ENCODE data around the gene MEGF6.

The MEGF6 gene

DNA sequence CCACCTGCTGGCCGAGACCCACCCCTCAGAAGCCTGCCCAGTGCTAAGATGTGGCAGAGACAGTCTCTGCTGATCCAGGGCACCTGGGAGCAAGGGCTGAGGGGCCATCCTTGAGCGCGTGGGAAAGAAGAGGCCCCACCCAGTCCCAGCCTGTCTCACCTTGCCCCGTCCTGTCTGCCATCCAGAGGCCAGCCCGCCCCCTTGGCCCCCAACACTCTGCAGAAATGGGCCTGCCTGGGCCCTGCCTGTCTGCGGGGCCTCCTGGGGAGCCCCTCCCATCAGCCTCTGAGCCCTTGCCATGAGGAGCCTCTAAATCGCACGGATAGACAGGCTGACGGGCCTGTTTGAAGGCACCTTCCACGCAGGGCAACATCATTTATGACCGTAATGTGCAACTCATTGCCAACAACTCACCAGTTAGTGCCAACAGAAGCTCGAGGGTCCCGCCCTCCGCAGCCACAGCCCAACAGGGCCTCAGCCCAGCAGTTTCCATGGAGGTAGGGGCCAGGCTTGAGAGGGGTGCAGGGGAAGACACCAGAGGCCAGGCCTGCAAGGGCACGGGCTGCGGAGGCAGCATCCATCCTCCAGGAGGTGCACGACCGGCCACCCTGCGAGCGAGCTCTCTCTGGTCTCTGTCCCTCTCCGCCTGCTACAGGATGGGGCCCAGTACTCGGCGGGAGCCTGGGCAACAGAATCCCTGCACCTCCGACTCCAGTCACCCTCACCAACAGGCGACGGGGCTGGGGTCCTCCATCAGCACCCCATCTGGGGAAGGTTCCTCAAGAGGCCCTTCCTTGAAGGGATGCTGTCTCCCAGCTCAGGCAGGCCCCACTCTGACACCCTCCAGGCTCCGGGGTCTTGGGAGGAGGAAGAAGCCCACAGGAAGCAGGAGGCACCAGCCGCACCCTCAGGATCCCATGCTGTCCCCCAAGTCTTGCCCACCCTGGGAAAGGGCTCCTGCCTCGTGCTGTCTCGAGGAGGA is 78.0 kb downstream of the MEGF6 start:
- no peak overlapping the region for H3K27ac ChIP-seq
- TF ChIP-seq, protein P1, sequence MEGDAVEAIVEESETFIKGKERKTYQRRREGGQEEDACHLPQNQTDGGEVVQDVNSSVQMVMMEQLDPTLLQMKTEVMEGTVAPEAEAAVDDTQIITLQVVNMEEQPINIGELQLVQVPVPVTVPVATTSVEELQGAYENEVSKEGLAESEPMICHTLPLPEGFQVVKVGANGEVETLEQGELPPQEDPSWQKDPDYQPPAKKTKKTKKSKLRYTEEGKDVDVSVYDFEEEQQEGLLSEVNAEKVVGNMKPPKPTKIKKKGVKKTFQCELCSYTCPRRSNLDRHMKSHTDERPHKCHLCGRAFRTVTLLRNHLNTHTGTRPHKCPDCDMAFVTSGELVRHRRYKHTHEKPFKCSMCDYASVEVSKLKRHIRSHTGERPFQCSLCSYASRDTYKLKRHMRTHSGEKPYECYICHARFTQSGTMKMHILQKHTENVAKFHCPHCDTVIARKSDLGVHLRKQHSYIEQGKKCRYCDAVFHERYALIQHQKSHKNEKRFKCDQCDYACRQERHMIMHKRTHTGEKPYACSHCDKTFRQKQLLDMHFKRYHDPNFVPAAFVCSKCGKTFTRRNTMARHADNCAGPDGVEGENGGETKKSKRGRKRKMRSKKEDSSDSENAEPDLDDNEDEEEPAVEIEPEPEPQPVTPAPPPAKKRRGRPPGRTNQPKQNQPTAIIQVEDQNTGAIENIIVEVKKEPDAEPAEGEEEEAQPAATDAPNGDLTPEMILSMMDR (conservative IDR thresholded peaks at IDR 0.05) = no peak

DNA sequence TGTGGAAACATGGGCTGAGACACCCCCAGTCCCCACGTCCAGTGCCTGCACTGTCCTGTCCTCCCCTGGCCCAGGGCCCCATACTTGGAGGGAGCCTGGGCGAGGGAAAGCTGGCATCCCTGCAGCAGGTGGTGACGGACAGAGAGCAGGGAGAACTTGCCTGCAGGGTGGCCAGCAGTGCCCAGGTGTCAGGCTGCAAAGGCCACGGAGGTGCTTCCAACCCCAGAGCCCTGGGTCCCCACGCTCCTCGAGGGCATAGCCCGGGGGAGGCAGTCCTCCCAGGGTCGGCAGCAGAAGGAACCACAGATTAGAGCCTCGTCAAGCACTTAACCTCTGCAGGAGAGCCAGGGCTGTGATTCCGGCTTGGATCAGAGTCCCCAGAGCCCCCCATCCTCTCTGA is 79.4 kb downstream of the MEGF6 start:
- TF ChIP-seq, protein P1 (conservative IDR thresholded peaks at IDR 0.05) = no peak
- H3K27ac ChIP-seq = peak overlapping the region; percentile 76

DNA sequence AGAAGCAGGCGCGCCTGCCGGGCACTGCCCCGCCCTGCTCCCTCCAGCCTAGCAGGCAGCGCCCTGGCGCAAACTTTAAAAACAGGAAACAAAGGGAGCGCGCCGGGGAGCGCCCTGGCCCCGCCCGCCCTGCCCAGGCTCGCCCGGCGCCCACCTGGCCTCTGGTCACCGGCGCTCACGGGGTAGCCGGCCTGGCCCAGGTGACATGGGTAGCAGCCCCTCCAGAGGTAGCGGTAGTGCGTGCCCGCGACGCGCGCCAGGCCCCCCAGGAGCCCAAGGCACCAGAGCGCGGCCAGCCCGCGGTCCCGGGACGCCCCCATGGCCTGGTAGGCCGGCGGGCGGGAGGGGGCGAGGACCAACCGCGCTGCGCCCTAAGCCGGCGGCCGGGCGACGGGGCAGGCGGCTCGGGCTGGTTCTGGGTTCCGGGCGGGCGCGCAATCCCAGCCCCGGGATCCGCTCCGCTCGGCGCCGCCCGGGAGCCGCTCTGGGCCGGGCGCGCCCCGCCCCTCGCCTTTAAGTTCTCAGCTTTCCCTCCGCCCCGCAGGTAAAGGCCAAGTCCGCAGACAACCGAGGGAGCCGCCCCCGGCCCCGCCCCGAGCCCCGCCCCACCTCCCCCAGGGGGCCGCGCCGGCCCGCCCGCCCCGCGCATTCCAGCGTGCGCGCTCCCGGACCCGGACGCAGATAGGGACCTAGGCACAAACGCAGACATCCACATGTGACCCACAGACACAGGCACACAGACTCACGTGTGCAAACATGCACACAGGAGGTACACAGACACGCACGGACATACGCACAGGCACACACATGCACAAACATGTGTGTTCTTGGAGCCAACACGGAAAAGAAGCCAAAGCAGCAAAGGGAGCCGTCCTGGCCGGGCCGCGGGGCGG is 80.1 kb downstream of the MEGF6 start:
- H3K27ac ChIP-seq = peak overlapping the region; percentile 76
- TF ChIP-seq, protein P1 (conservative IDR thresholded peaks at IDR 0.05) = no peak

DNA sequence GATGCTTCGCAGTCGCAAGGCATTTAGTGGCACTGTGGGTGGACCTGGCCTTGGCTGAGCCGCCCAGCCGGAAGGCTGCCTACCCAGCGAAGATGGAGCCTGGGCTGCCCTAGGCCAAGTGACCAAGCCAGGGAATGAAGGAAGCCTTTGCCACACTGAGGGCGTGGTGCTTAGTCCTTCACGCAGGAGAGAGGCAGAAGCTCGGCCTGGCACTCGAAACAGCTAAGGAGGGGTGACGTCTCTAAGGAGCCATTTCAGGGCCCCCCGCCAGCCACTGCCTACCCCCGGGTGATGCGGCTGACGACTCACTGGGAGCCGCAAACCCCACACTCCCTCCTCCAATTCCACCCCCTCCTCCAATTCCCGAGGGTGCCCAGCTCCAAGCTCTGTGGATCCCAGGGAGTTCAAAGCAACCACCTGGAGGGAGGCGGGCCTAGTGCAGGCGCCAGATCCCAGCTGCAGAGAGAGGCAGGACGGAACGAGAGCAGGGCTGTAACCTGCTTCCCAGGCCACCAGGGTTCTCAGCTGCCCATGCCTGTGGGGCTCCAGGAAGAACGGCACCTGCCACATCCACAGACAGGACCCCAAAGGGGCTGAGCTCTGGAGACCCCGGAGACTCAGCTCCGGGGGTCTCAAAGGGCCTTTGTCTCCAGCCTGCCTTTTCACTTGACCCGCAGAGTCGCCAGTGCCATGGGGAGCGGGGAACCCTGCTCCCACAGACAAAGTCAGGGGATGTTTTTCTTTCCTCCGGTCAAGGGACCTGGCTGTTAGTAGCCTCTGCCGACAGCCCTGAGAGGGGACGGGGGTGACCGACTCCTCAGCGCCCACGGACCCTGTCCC is 81.0 kb downstream of the MEGF6 start:
- TF ChIP-seq, protein P1 (conservative IDR thresholded peaks at IDR 0.05) = peak; percentile 27; the same call in 1 of the 2 replicates
- H3K27ac ChIP-seq = peak overlapping the region; percentile 76

DNA sequence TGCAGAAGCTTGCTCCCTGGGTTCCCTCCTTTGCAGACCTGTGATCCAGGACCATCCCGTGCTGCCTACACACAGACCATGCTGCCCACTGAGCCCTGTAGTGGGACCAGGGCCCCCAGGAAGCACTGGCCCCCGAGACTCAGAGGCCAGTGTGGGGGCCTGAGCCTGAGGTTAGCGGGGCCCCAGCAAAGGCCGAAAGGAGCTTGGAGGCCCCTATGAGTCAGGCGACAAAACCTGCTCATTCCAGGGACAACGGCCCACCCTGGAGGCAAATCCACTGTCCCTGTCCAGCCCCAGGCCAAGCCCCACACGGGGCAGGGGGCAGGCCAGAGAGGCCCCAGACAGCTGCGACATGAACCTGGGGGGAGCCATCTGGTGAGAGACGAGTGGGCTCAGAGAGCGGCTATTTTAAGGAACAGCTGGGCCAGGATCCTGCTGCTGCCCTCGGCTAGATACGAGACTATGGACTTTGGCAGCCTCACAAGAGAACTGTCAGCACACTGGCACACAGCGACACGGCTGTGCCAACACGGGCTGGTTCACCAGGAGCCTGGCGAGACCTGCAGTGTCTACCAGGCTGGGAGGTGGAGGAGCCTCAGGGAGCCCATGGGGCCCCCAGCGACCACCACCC is 82.1 kb downstream of the MEGF6 start:
- peak overlapping the region; percentile 76 for H3K27ac ChIP-seq
- TF ChIP-seq, protein P1 (conservative IDR thresholded peaks at IDR 0.05) = no peak

DNA sequence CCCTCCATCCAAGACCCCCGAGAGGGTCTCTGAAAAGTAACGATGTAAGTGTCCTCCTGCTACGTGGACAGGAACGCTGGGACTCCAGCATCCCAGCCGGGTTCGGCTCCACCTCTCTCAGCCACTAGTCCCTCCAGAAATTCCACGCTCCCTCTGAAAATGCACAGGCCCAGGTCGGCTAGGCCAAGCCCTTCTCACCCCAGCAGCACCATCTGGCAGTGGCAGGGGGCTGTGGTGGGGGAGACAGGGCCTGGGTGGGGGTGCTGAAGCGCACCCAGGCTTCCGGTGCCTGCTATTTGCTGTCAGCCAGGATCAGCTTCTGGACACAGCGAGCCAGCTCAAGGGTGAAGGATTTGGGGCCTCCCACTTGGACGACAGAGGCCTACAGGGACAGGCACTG is 83.5 kb downstream of the MEGF6 start:
- TF ChIP-seq, protein P1 (conservative IDR thresholded peaks at IDR 0.05) = no peak
- no peak overlapping the region for H3K27ac ChIP-seq
